AG10803 (cell line): ENCODE measurements around the gene RASAL3.

Experiments
- DNase-seq: peaks from one replicate; pipeline ENCODE4 v3.0.0; 2010; ENCODE audit warnings: low read depth
- H3K4me3 ChIP-seq: 2 replicates; pipeline ENCODE4 v1.5.1; 2011; ENCODE audit warnings: mild to moderate bottlenecking, low read length, control low read depth
- TF ChIP-seq, protein P1 (sequence below): conservative IDR thresholded peaks from 2 replicates; pipeline ENCODE4 v1.5.1; 2011; ENCODE audit warnings: mild to moderate bottlenecking, low read length, control low read depth, inconsistent platforms

The RASAL3 gene

DNA sequence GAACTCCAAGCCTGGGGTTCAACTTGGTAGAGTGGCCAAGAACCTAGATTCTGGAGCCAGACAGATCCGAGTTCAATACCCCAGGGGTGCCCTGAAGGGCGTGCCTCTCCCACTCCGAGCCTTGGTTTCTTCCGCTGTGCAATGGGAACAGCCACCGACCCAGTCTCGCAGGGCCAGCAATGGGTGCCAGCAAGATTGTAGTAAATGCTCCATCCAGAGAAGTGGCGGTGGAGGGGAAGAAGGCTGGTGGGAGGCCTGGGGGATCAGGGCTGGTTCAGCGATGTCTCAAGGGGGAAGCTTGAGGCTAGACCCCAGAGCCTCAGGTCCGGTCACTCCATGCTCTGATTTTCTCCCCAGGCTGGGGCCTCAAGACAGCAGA is 19.1 kb downstream of the RASAL3 start:
- H3K4me3 ChIP-seq: no peak overlapping the region
- TF ChIP-seq, protein P1, sequence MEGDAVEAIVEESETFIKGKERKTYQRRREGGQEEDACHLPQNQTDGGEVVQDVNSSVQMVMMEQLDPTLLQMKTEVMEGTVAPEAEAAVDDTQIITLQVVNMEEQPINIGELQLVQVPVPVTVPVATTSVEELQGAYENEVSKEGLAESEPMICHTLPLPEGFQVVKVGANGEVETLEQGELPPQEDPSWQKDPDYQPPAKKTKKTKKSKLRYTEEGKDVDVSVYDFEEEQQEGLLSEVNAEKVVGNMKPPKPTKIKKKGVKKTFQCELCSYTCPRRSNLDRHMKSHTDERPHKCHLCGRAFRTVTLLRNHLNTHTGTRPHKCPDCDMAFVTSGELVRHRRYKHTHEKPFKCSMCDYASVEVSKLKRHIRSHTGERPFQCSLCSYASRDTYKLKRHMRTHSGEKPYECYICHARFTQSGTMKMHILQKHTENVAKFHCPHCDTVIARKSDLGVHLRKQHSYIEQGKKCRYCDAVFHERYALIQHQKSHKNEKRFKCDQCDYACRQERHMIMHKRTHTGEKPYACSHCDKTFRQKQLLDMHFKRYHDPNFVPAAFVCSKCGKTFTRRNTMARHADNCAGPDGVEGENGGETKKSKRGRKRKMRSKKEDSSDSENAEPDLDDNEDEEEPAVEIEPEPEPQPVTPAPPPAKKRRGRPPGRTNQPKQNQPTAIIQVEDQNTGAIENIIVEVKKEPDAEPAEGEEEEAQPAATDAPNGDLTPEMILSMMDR: no peak
- no peak for DNase-seq

DNA sequence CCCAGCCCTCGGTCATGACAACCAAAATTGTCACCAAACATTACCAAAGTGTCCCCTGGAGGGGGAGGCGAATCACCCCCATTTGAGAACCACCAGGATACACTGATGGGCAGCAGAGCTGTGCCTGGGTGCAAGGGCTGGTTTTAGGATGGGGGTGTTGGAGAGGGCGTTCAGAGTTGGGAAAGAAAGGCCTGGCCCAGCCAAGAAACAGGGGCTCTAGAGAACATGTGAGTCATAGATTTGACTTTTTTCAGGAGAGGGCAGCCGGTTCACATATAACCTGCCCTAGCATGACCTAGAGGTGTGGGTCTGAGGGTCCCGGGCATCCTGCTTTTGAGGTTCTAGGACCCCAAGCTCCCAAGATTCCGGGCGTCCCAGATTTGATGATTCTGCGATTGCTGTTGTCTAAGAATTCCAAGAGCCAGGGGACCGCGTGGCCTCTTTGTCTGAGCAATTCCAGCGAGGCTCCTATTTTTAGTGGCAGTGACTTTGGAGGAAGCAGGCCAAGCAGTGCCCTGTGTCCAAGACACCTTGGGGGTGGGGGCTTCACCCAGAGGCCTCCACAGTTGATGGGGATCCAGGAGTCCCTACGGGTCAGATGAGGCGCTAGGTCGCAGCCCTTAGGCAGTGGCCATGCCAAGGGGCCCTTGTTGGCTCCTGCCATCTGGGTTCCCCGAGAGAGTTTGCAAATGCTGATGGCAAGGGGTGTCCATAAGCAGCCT is 19.7 kb downstream of the RASAL3 start:
- no peak for DNase-seq
- TF ChIP-seq, protein P1: no peak
- H3K4me3 ChIP-seq: no peak overlapping the region

DNA sequence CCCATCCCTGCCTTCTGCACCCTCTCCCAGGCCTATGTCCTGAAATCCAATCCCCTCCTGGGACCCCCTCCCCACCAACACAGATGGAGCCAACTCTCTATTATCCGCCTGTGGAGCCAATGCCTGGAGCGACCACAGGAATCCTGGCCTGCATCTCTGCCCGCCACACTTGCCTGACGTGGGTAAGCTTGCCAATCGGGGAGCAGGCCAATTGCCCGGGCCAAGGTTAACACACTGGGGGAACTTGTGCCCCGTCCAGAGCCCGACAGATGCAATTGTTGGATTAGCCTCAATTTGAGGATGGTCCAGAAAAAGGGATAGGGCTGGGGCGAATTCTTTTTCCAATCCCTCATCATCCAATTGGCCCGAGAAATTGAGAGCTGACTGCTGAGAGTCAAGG is 20.5 kb downstream of the RASAL3 start:
- TF ChIP-seq, protein P1: no peak
- DNase-seq: peak; percentile 16

DNA sequence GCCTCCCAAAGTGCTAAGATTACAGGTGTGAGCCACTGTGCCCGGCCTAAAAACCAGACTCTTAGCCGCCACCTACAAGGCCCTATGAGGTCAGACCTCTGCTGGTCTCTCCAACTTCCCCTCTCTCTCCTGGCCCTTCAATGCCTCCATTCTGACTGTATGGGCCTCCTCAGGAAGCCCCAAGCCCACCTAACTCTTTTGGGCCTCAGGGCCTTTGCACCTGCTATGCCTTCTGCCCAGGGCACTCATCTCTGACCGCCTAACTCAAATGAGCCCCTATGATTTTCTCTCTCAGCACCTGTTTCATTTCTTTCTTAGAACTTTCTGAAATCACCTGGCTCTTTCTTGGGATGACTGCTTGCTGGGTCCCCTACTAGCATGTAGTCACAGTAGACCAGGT is 21.0 kb downstream of the RASAL3 start:
- no peak for DNase-seq
- TF ChIP-seq, protein P1: no peak
- H3K4me3 ChIP-seq: no peak overlapping the region

More for the DNA sequence above, 20.5 kb downstream of the RASAL3 start:
- H3K4me3 ChIP-seq: no peak overlapping the region

GRCh38 chr19:15442142-15442920 is 22.0 kb downstream of the RASAL3 start:
- TF ChIP-seq, protein P1: no peak
- H3K4me3 ChIP-seq: no peak overlapping the region
- DNase-seq: no peak

GRCh38 chr19:15441317-15441716 is 23.0 kb downstream of the RASAL3 start:
- DNase-seq: no peak
- TF ChIP-seq, protein P1: no peak
- H3K4me3 ChIP-seq: no peak overlapping the region
